ENCODE measurements around the gene FBXO41. TPM values are rescaled to one million over a fixed set of nuclear protein-coding genes. Genes with fewer than 3 reads are reported as not detected.

FBXO41 gene
- total and polyA plus RNA-seq, 2 donors (not counting 3 experiments of a cell fraction or from before 2014, with no cell fraction given) = 0.88 to 1.5 TPM

- no peak for TF ChIP-seq FOS (IDR thresholded peaks at IDR 0.05; ENCODE audit: borderline replicate concordance, insufficient read depth, low read length)
- no peak for TF ChIP-seq JUN (IDR thresholded peaks at IDR 0.05; ENCODE audit: borderline replicate concordance, insufficient read depth, insufficient read length, low read depth)
- TF ChIP-seq CTCF (IDR thresholded peaks at IDR 0.05; ENCODE audit: extremely low read depth in 1 of 2, insufficient read depth in 1 of 2, low read depth in 1 of 2, low read length in 2 of 2) = no peak
- no peak for TF ChIP-seq MAX (IDR thresholded peaks at IDR 0.05; ENCODE audit: insufficient read depth, insufficient read length)
- TF ChIP-seq MYC (IDR thresholded peaks at IDR 0.05; ENCODE audit: low read depth, low read length) = no peak
- no peak for TF ChIP-seq POLR2AphosphoS5 (IDR thresholded peaks at IDR 0.05; ENCODE audit: insufficient read depth, low read depth, low read length)
- no peak for TF ChIP-seq POLR2A (IDR thresholded peaks at IDR 0.05; ENCODE audit: low read depth, low read length)
- TF ChIP-seq GATA2 (IDR thresholded peaks at IDR 0.05; ENCODE audit: insufficient read depth, insufficient read length, low read depth, low read length) = no peak
- TF ChIP-seq EZH2 (IDR thresholded peaks at IDR 0.05; ENCODE audit: borderline replicate concordance, low read depth, low read length, severe bottlenecking) = no peak
- Histone ChIP-seq H3K4me3 (replicated peaks in 1 of 3; ENCODE audit: insufficient read depth in 1 of 3, low read depth in 1 of 3, low read length in 3 of 3) (no peak overlapping the region), H3K36me3 (ENCODE audit: control insufficient read depth in 2 of 2, extremely low read depth in 1 of 2, insufficient read depth in 2 of 2, low read length in 2 of 2) (no peaks in the 10 kb centered on the region), H4K20me1 (replicated peaks; ENCODE audit: control insufficient read depth, extremely low read depth, insufficient read depth, low read length) (no peaks in the 10 kb centered on the region), H3K27ac (ENCODE audit: insufficient read depth, low read depth, low read length) (no peak overlapping the region), H3K4me1 (ENCODE audit: control insufficient read depth, extremely low read depth, insufficient read depth, low read length) (peaks cover 4% of the 10 kb centered on the region), H3K9ac (replicated peaks; ENCODE audit: extremely low read depth, insufficient read depth, low read length) (no peak overlapping the region), H3K79me2 (ENCODE audit: control insufficient read depth, insufficient read depth, low read length) (no peaks in the 10 kb centered on the region), H3K4me2 (ENCODE audit: insufficient read depth, low read length) (no peak overlapping the region), H3K9me3 (replicated peaks; ENCODE audit: control insufficient read depth, insufficient read depth, low read length) (no peaks in the 10 kb centered on the region), H3K9me1 (replicated peaks; ENCODE audit: control insufficient read depth, extremely low read depth, insufficient read depth, low read length) (no peaks in the 10 kb centered on the region), H2AFZ (ENCODE audit: low read depth, low read length) (no peak overlapping the region), H3K27me3 (ENCODE audit: control insufficient read depth in 2 of 2, insufficient read depth in 2 of 2, low read length in 2 of 2) (peaks cover 30 to 61% of the 10 kb centered on the region in 2 experiments)
- ChIA-PET POLR2A (no interaction called here), CTCF (no interaction called here)
- intact Hi-C loops (cut with micrococcal nuclease) (no loop called here), dilution Hi-C loops (cut with MboI; ENCODE audit: extremely low pct_ligation_motif_present, low sequenced_read_pairs) (no loop called here)
- DNase-seq (ENCODE audit: low read depth, low spot score) (no peak), FAIRE-seq (no peak)
- BruUV-seq (replicated peaks) = no TSS peak
Measured at GRCh38 chr2:73286134-73286655, 1.9 kb upstream of the FBXO41 start.
